SK-N-SH (cell line): ENCODE data around the gene ARL4A. TPM values are rescaled to one million over a fixed set of nuclear protein-coding genes. Genes with fewer than 3 reads are reported as not detected.

Experiments used
- CTCF ChIA-PET: fragments of 300-600, 350-600 bp; formaldehyde crosslinking; extraction: SDS; loops from one replicate; lab custom pipeline; 2021; lab: Yijun Ruan, JAX
- POLR2A ChIA-PET: fragments of 350-600 bp; sonication (Branson Sonifier 250); formaldehyde crosslinking; extraction: SDS; loops from one replicate; lab custom pipeline; 2020; ENCODE audit warnings: antibody characterized with exemption, inconsistent platforms; lab: Yijun Ruan, JAX
- DNase-seq: peaks from one replicate; pipeline ENCODE4 v3.0.0; 2012
- H2AFZ ChIP-seq: fragments of 200-600 bp; sonication (generic); 2 replicates; pipeline ENCODE4 v1.8.1; 2016; ENCODE audit warnings: antibody characterized with exemption, mild to moderate bottlenecking, low read depth
- H3F3A ChIP-seq: fragments of 200-600 bp; sonication (generic); replicated peaks from 2 replicates; pipeline ENCODE3; 2016; ENCODE audit warnings: antibody characterized with exemption, mild to moderate bottlenecking; ENCODE audit not compliant: insufficient read depth
- H3K27ac ChIP-seq, 2 experiments: fragments of 200-500 bp in 1 of 2; fragments of 200-600 bp in 1 of 2; sonication (Bioruptor generic) in 1 of 2; sonication (generic), shearing (Covaris generic) in 1 of 2; 2 replicates each; pipeline versions ENCODE4 v1.5.1 to v1.6.1; 2014 to 2016; ENCODE audit warnings: low read depth in 2 of 2, inconsistent platforms in 1 of 2, low read length in 1 of 2, mild to moderate bottlenecking in 1 of 2, mixed read lengths in 1 of 2
- H3K27me3 ChIP-seq: fragments of 200-600 bp; sonication (generic), shearing (Covaris generic); 2 replicates; pipeline ENCODE4 v1.6.1; 2016; ENCODE audit warnings: mixed run types; ENCODE audit not compliant: insufficient read depth
- H3K36me3 ChIP-seq, 2 experiments: fragments of 200-500 bp in 1 of 2; fragments of 200-600 bp in 1 of 2; sonication (Bioruptor generic) in 1 of 2; sonication (generic) in 1 of 2; replicated peaks in 1 of 2; 2 replicates each; pipeline versions ENCODE3 to v1.5.1; 2014 to 2016; ENCODE audit warnings: low read length in 1 of 2, mild to moderate bottlenecking in 1 of 2; ENCODE audit not compliant: insufficient read depth in 2 of 2, control insufficient read depth in 1 of 2
- H3K4me1 ChIP-seq, 2 experiments: fragments of 200-500 bp in 1 of 2; fragments of 200-600 bp in 1 of 2; sonication (Bioruptor generic) in 1 of 2; sonication (generic), shearing (Covaris generic) in 1 of 2; 2 replicates each; pipeline versions ENCODE4 v1.5.1 to v1.6.1; 2014 to 2016; ENCODE audit warnings: low read depth in 1 of 2, low read length in 1 of 2, mixed run types in 1 of 2; ENCODE audit not compliant: insufficient read depth in 2 of 2, control insufficient read depth in 1 of 2
- H3K4me2 ChIP-seq: fragments of 200-600 bp; sonication (generic), shearing (Covaris generic); 2 replicates; pipeline ENCODE4 v1.6.1; 2017; ENCODE audit warnings: mixed run types
- H3K4me3 ChIP-seq, 2 experiments: fragments of 200-500 bp in 1 of 2; fragments of 200-600 bp in 1 of 2; sonication (Bioruptor generic) in 1 of 2; sonication (generic), shearing (Covaris generic) in 1 of 2; 2 replicates each; pipeline versions ENCODE4 v1.5.1 to v1.8.1; 2014 to 2016; ENCODE audit warnings: low read depth in 2 of 2, inconsistent platforms in 1 of 2, low read length in 1 of 2, mild to moderate bottlenecking in 1 of 2, mixed read lengths in 1 of 2, moderate library complexity in 1 of 2
- H3K79me2 ChIP-seq: fragments of 200-600 bp; sonication (generic); 2 replicates; pipeline ENCODE4 v1.8.1; 2017; ENCODE audit warnings: mild to moderate bottlenecking; ENCODE audit not compliant: insufficient read depth
- H3K9ac ChIP-seq: fragments of 200-600 bp; sonication (generic); 2 replicates; pipeline ENCODE4 v1.6.1; 2017; ENCODE audit warnings: mixed run types
- H3K9me2 ChIP-seq: fragments of 200-600 bp; sonication (generic); 2 replicates; pipeline ENCODE4 v1.6.1; 2017; ENCODE audit warnings: mixed run types
- H3K9me3 ChIP-seq: fragments of 200-600 bp; sonication (generic); 2 replicates; pipeline ENCODE4 v1.6.1; 2017; ENCODE audit warnings: mixed run types, mild to moderate bottlenecking, moderate library complexity
- H4K20me1 ChIP-seq: fragments of 200-600 bp; sonication (generic); 2 replicates; pipeline ENCODE4 v1.6.1; 2017; ENCODE audit warnings: mild to moderate bottlenecking, mixed run types; ENCODE audit not compliant: insufficient read depth
- CHD2 ChIP-seq: fragments of 150-350 bp; IDR thresholded peaks from 2 replicates; pipeline ENCODE4 v1.6.1; 2018; ENCODE audit warnings: low read length; ENCODE audit not compliant: partially characterized antibody
- CTCF ChIP-seq: fragments of 200-600 bp; sonication (generic); IDR thresholded peaks from 2 replicates; pipeline ENCODE4 v1.6.1; 2017; ENCODE audit warnings: antibody characterized with exemption, mild to moderate bottlenecking, moderate library complexity
- EP300 ChIP-seq, 2 experiments: IDR thresholded peaks; 2 replicates each; pipeline versions ENCODE4 v1.4.0 to v1.6.1; 2012; ENCODE audit warnings: borderline replicate concordance in 1 of 2, low read depth in 1 of 2, low read length in 1 of 2
- EZH2phosphoT487 ChIP-seq: fragments of 200-600 bp; sonication (generic); IDR thresholded peaks from 2 replicates; pipeline ENCODE4 v1.6.1; 2017; ENCODE audit warnings: low read depth, mixed run types, mild to moderate bottlenecking, antibody characterized with exemption, moderate library complexity, borderline replicate concordance
- FOXJ3 ChIP-seq: sonication (generic); formaldehyde crosslinking; IDR thresholded peaks from 2 replicates; pipeline ENCODE4 v1.5.1; 2020; ENCODE audit warnings: mild to moderate bottlenecking, missing genetic modification reagents
- GATA2 ChIP-seq: sonication (generic); formaldehyde crosslinking; IDR thresholded peaks from 2 replicates; pipeline ENCODE4 v1.5.0; 2020; ENCODE audit warnings: mild to moderate bottlenecking, missing genetic modification reagents
- IRF3 ChIP-seq: fragments of 150-350 bp; IDR thresholded peaks from 2 replicates; pipeline ENCODE4 v1.6.1; 2016; ENCODE audit warnings: mild to moderate bottlenecking, low read depth, low read length
- JUND ChIP-seq: IDR thresholded peaks from 2 replicates; pipeline ENCODE4 v1.4.0; 2012
- MAX ChIP-seq: IDR thresholded peaks from 2 replicates; pipeline ENCODE4 v1.4.0; 2012; ENCODE audit warnings: low read depth
- MEF2A ChIP-seq: IDR thresholded peaks from 2 replicates; pipeline ENCODE4 v1.4.0; 2012; ENCODE audit warnings: low read depth, borderline replicate concordance
- MXI1 ChIP-seq: IDR thresholded peaks from 2 replicates; pipeline ENCODE4 v1.6.1; 2012; ENCODE audit warnings: mild to moderate bottlenecking, low read depth, low read length, improper control_type of control experiment
- NRF1 ChIP-seq: IDR thresholded peaks from 2 replicates; pipeline ENCODE4 v1.6.1; 2012; ENCODE audit warnings: low read depth, mild to moderate bottlenecking, low read length
- PBX3 ChIP-seq: IDR thresholded peaks from 2 replicates; pipeline ENCODE4; 2012
- REST ChIP-seq: IDR thresholded peaks from 2 replicates; pipeline ENCODE4 v1.6.1; 2012; ENCODE audit warnings: mild to moderate bottlenecking, low read depth, low read length, moderate library complexity
- SIN3A ChIP-seq: IDR thresholded peaks from 2 replicates; pipeline ENCODE4 v1.6.1; 2012; ENCODE audit warnings: low read depth, mild to moderate bottlenecking, low read length, moderate library complexity, borderline replicate concordance
- ZBTB33 ChIP-seq: IDR thresholded peaks from 2 replicates; pipeline ENCODE4 v1.4.0; 2012; ENCODE audit warnings: low read depth, borderline replicate concordance
- WGBS: methylation state at CpG from one replicate; pipeline ENCODE4 v1.1.6; 2017; ENCODE audit warnings: low lambda C conversion rate; 5-methylcytosine and 5-hydroxymethylcytosine counted together
- polyA plus RNA-seq, 3 experiments: library from polyadenylated mRNA; depleted of rRNA; stranded (reverse); fragments of >200 nt; gene quantifications; 2 replicates each; pipeline ENCODE4 v1.2.3, GENCODE V29; 2012

ARL4A gene
- polyA plus RNA-seq, 1 of the 3 experiments (the other 2 are of a cell fraction), result 5.5 TPM

- TF ChIP-seq EP300 (IDR thresholded peaks at IDR 0.05; ENCODE audit: borderline replicate concordance in 1 of 2, low read depth in 1 of 2, low read length in 1 of 2) (no peak), FOXJ3 (CRISPR knock-in tag) (no peak), PBX3 (no peak)
- H3K4me1 ChIP-seq, result peaks cover 0 to 6% of the 10 kb centered on the region in 2 experiments; a peak in 3 of 4 replicates
- no peak for DNase-seq
- no peaks in the 10 kb centered on the region for H3K9me3 ChIP-seq
- H3K27me3 ChIP-seq, result no peaks in the 10 kb centered on the region; the same call in 1 of the 2 replicates
- ChIA-PET POLR2A (no interaction called here), CTCF (interaction anchor here (0.8 to 2.2 kb wide), 5 partner anchors 12 to 621 kb away, joined by 3 to 10 read pairs (median 4); partner anchors contain the start of gene ARL4A)
- H3K4me2 ChIP-seq, result no peak overlapping the region
- WGBS, result 73% methylated on average over 3 of the region's 3 CpGs
- H3K9me2 ChIP-seq, result no peaks in the 10 kb centered on the region
- H3K36me3 ChIP-seq, result no peaks in the 10 kb centered on the region
- no peak overlapping the region for H3K4me3 ChIP-seq
- no peaks in the 10 kb centered on the region for H3K79me2 ChIP-seq
- H3K9ac ChIP-seq, result no peak overlapping the region
- H3F3A ChIP-seq, result peaks cover 22% of the 10 kb centered on the region
- no peak overlapping the region for H2AFZ ChIP-seq
- H3K27ac ChIP-seq, result no peak overlapping the region
- H4K20me1 ChIP-seq, result no peaks in the 10 kb centered on the region
Observed at GRCh38 chr7:12641196-12641595, 46.2 kb upstream of the ARL4A start.

GRCh38 chr7:12642508-12642907 lies 44.9 kb upstream of the ARL4A start:
- Histone ChIP-seq H3K9me3 (no peaks in the 10 kb centered on the region), H3K4me1 (peaks cover 0 to 6% of the 10 kb centered on the region in 2 experiments; a peak in 3 of 4 replicates), H3K36me3 (no peaks in the 10 kb centered on the region), H3K27ac (peak overlapping the region; percentile 41 to 57; a peak in 3 of 4 replicates), H3K9me2 (no peaks in the 10 kb centered on the region), H3K27me3 (no peaks in the 10 kb centered on the region; the same call in 1 of the 2 replicates), H3K4me3 (no peak overlapping the region), H3K9ac (no peak overlapping the region), H4K20me1 (no peaks in the 10 kb centered on the region), H3K4me2 (peak overlapping the region; percentile 27), H3F3A (peaks cover 28% of the 10 kb centered on the region), H3K79me2 (no peaks in the 10 kb centered on the region), H2AFZ (peak overlapping the region; percentile 80; the same call in 1 of the 2 replicates)
- WGBS, result 95% methylated on average over 5 of the region's 5 CpGs
- ChIA-PET POLR2A (no interaction called here), CTCF (interaction anchor here (1.2 to 2.2 kb wide), 4 partner anchors 40 to 620 kb away, joined by 3 to 10 read pairs (median 6); no protein-coding TSS in a partner anchor)
- no peak for DNase-seq
- TF ChIP-seq MAX (no peak), EZH2phosphoT487 (no peak), MXI1 (no peak), NRF1 (no peak), CTCF (no peak), CHD2 (no peak), ZBTB33 (no peak), JUND (no peak), MEF2A (no peak), GATA2 (CRISPR knock-in tag) (no peak), FOXJ3 (CRISPR knock-in tag) (no peak), REST (no peak), IRF3 (no peak), SIN3A (no peak)
